ENCODE data around the gene GSN. TPM values are rescaled to one million over a fixed set of nuclear protein-coding genes. Genes with fewer than 3 reads are reported as not detected.

The GSN gene
- total and polyA plus RNA-seq, 8 donors = 215 to 909 (median 531) TPM

- no peak for DNase-seq
- Histone ChIP-seq H3K4me1 (peaks cover 0 to 8% (median 3%) of the 10 kb centered on the region in 4 donors), H3K9me3 (no peaks in the 10 kb centered on the region), H3K4me3 (no peak overlapping the region), H3K36me3 (no peaks in the 10 kb centered on the region), H3K27me3 (no peaks in the 10 kb centered on the region), H3K27ac (no peak overlapping the region)
- no peak for TF ChIP-seq POLR2A (IDR thresholded peaks at IDR 0.05)
- no peak for TF ChIP-seq EP300 (IDR thresholded peaks at IDR 0.05)
- TF ChIP-seq CTCF (IDR thresholded peaks at IDR 0.05) = no peak
- no peak for TF ChIP-seq POLR2AphosphoS5 (IDR thresholded peaks at IDR 0.05)
- intact Hi-C loops (cut with DNase I; ENCODE audit: low total_unique reads) = no loop called here
- 72 to 83% (median 82%) methylated on average over 2 of the region's 2 CpGs for WGBS, 5 donors
Observed at GRCh38 chr9:121226175-121226574, 41.8 kb upstream of the GSN start.

- peaks cover 0 to 6% (median 0%) of the 10 kb centered on the region in 4 donors for H3K36me3 ChIP-seq
- TF ChIP-seq POLR2A (IDR thresholded peaks at IDR 0.05) (no peak), EP300 (IDR thresholded peaks at IDR 0.05) (no peak), CTCF (IDR thresholded peaks at IDR 0.05) (no peak), POLR2AphosphoS5 (IDR thresholded peaks at IDR 0.05) (no peak)
- H3K9me3 ChIP-seq = no peaks in the 10 kb centered on the region
- intact Hi-C loops (cut with DNase I; ENCODE audit: low total_unique reads) = no loop called here
- no peaks in the 10 kb centered on the region for H3K27me3 ChIP-seq
- no peak for DNase-seq
- H3K27ac ChIP-seq = no peak overlapping the region
- WGBS, 5 donors = 34 to 58% (median 45%) methylated on average over 4 of the region's 4 CpGs
- no peak overlapping the region for H3K4me3 ChIP-seq
- H3K4me1 ChIP-seq = peaks cover 0 to under 1% (median 0%) of the 10 kb centered on the region in 4 donors
Observed at GRCh38 chr9:121227862-121228261, 40.1 kb upstream of the GSN start.

- intact Hi-C loops (cut with DNase I; ENCODE audit: low total_unique reads) = no loop called here
- WGBS, 5 donors = 64 to 78% (median 71%) methylated on average over 5 of the region's 5 CpGs
Observed at GRCh38 chr9:121230256-121230655, 37.7 kb upstream of the GSN start.

GRCh38 chr9:121232251-121232650 is 35.7 kb upstream of the GSN start:
- Histone ChIP-seq H3K27ac (no peak overlapping the region), H3K36me3 (peaks cover 0 to 9% (median 0%) of the 10 kb centered on the region in 4 donors), H3K4me3 (no peak overlapping the region), H3K27me3 (no peaks in the 10 kb centered on the region), H3K4me1 (no peaks in the 10 kb centered on the region), H3K9me3 (no peaks in the 10 kb centered on the region)
- WGBS, 5 donors = 89 to 97% (median 96%) methylated on average over 4 of the region's 4 CpGs
- DNase-seq = no peak
- no peak for TF ChIP-seq CTCF (IDR thresholded peaks at IDR 0.05)
- no peak for TF ChIP-seq POLR2AphosphoS5 (IDR thresholded peaks at IDR 0.05)
- no peak for TF ChIP-seq POLR2A (IDR thresholded peaks at IDR 0.05)
- no peak for TF ChIP-seq EP300 (IDR thresholded peaks at IDR 0.05)
- intact Hi-C loops (cut with DNase I; ENCODE audit: low total_unique reads) = no loop called here

More at GRCh38 chr9:121230256-121230655, 37.7 kb upstream of the GSN start:
- no peak for DNase-seq
- Histone ChIP-seq H3K36me3 (peaks cover 0 to 6% (median 0%) of the 10 kb centered on the region in 4 donors), H3K4me3 (no peak overlapping the region), H3K27me3 (no peaks in the 10 kb centered on the region), H3K4me1 (no peaks in the 10 kb centered on the region), H3K9me3 (no peaks in the 10 kb centered on the region), H3K27ac (no peak overlapping the region)
- TF ChIP-seq POLR2A (IDR thresholded peaks at IDR 0.05) (no peak), POLR2AphosphoS5 (IDR thresholded peaks at IDR 0.05) (no peak), CTCF (IDR thresholded peaks at IDR 0.05) (no peak), EP300 (IDR thresholded peaks at IDR 0.05) (no peak)
